Frontal cortex (tissue), 4 donors: ENCODE data around the gene NUTM2E. TPM values are rescaled to one million over a fixed set of nuclear protein-coding genes. Genes with fewer than 3 reads are reported as not detected.
"Not testable (repeated sequence)": the region's sequence is repeated elsewhere in the genome, so short reads cannot be mapped to it uniquely, and the experiment has no call there.

Experiments
- DNase-seq, 2 donors: peaks; one replicate each; pipeline ENCODE4 v3.0.0; 2012; ENCODE audit warnings: low spot score in 2 of 2
- FAIRE-seq: peaks from 2 replicates; lab custom pipeline; 2012; peaks lifted over from hg19 to GRCh38; lab: Jason Lieb, UNC
- total RNA-seq: library from RNA; depleted of rRNA; stranded (reverse); fragments of >200 nt; gene quantifications from one replicate; pipeline ENCODE4 v1.2.3, GENCODE V29; 2014
- donor health status: control.
- donor health status: control.
- donor health status: control.

NUTM2E gene
- total RNA-seq, 1 donor from 2014 or later, result under 0.01 TPM

GRCh38 chr10:79853191-79853854, 26.8 kb downstream of the NUTM2E start:
- not testable (repeated sequence) for FAIRE-seq, DNase-seq

DNA sequence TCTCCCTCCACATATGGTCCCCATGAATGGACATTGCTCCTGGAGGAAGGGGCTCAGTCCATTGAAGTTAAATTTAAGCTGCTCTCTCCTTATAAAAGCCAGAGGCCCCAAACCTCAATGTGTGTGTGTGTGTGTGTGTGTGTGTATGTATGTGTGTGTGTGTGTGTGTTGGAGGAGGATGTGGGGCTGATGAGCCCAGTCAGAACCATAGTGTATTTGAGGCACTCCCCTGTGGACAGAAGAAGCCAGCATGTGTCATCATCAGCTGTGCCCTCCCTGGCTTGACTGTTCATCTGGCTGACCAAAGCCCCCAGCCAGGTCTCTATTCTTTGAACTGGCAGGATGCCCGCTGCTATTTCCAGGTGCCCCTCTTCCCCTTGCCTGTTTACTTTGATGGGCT, 35.7 kb downstream of the NUTM2E start:
- not testable (repeated sequence) for FAIRE-seq, DNase-seq

- FAIRE-seq, DNase-seq: not testable (repeated sequence)
Observed at GRCh38 chr10:79862803-79863202, 36.3 kb downstream of the NUTM2E start.

- FAIRE-seq, DNase-seq: not testable (repeated sequence)
Observed at GRCh38 chr10:79866903-79867551, 40.5 kb downstream of the NUTM2E start.

DNA sequence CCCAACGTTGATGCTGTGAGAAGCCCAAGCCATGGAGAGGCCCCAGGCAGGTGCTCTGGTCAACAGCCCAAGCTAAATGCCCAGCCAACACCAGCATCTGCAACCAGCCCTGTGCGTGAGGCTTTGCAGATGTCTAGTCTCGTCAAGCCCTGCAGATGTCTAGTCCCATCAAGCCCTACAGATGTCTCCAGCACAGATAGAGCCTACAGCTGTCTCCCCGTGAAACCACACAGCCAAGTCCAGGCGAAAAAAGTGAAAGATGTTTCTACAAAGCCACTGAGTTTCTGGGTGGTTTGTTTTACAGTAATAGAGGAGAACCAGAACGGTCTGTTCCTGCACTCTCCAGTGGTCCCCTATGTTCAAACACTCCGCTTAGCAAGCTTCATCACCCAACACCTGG, 41.5 kb downstream of the NUTM2E start:
- not testable (repeated sequence) for DNase-seq, FAIRE-seq

DNA sequence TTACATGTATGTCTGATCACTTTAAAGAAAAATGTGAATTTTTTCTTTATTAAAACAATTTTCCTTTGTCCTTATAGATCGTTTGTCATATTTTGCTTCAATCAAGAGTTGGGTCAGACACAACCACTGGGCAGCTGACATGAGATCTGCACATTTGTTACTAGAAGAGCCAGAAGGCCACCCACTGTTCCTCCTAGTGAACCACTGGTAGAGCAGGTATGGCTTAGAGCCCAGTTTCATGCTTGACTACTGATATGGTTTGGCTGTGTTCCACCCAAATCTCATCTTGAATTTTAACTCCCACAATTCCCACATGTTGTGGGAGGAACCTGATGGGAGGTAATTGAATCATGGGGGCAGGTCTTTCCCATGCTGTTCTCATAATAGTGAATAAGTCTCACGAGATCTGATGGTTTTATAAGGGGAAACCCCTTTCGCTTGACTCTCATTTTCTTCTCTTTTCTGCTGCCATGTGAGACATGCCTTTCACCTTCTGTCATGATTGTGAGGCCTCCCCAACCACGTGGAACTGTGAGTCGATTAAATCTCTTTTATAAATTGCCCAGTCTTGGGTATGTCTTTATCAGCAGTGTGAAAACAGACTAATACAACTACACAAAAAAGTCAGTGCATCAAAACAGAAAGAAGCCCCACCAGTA, 43.0 kb downstream of the NUTM2E start:
- not testable (repeated sequence) for DNase-seq, FAIRE-seq

DNA sequence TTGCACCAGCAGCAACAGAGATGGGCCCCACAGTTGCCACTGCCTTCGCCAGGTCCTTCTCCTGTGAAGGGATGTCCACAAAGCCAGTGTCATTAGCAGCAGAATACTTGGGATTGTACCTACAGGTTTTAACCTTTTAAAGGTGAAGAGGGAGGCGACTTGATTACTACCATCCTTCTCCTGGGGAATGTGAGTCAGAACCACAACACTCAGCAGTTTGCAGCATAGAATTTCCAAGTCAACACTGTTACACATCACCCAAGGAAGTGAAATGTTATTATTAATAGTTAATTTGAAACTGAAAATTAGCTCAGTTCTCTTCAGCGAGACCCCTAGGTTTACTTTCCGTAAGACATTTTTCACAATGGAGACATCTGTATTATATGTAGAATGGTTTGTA, 45.2 kb downstream of the NUTM2E start:
- FAIRE-seq, DNase-seq: not testable (repeated sequence)

Other genes starting within 250 kb of the NUTM2E start
- not detected for gene SFTPA1, start 215.8 kb upstream of the NUTM2E start, total RNA-seq
- gene NUTM2B, start 123.5 kb upstream of the NUTM2E start, total RNA-seq, result 1.6 TPM
- 0.41 TPM for gene SFTPD, start 122.4 kb downstream of the NUTM2E start, total RNA-seq